COLO829 (cell line): ENCODE results near the gene SFXN3.
"Not testable (repeated sequence)": the region's sequence is repeated elsewhere in the genome, so short reads cannot be mapped to it uniquely, and the experiment has no call there.

Experiments
- DNase-seq: peaks from one replicate; pipeline ENCODE4 v3.0.0; 2012; ENCODE audit warnings: low spot score

The SFXN3 gene

DNA sequence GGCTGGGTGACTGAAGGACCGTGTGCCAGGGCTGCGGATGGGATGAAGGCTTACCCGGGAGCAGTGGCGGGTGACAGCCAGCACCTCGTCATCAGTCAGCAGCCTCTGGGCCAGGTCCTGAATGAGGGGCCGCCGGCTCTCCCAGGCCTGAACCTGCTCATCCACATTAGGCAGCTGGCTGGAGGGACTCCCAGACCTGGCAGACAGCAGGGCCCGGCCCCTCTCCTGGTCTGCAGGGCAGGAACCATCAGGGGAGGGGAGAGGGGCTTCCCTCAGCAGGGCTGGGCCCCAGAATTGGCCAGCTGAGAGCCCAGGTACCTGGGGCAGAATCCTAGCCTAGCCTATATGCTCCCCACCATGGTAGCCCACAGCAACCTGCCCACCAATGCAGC, 15.5 kb upstream of the SFXN3 start:
- no peak for DNase-seq

GRCh38 chr10:101016814-101017213, 14.2 kb upstream of the SFXN3 start:
- DNase-seq, result no peak

- no peak for DNase-seq
Measured at GRCh38 chr10:101018118-101018599, 12.9 kb upstream of the SFXN3 start.

GRCh38 chr10:101018600-101019439, 12.2 kb upstream of the SFXN3 start:
- DNase-seq, result peak; percentile 65

GRCh38 chr10:101019440-101019703, 11.7 kb upstream of the SFXN3 start:
- DNase-seq, result no peak

- no peak for DNase-seq
Measured at GRCh38 chr10:101020427-101021075, 10.5 kb upstream of the SFXN3 start.

DNA sequence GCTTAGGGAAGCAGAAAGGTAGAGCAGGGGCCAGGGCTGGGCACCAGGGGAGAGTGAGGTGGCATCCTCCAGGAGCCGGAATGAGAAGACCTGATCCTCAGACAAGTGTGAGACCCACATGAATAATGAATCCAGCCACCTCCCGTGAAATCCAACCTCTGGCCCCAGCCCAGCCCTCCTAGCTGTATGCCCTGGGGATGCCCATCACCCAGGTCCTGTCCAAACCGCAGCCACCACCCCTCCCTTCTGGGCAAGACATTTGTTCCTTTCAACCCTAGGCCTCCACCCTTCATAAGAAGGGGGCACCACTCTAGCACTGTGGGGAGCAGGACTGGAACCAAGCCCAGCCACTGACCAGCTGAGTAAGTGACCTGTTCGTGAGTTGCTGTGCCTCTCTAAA, 9.8 kb upstream of the SFXN3 start:
- DNase-seq, result no peak

GRCh38 chr10:101021692-101022251, 9.3 kb upstream of the SFXN3 start:
- no peak for DNase-seq

GRCh38 chr10:101022967-101023705, 7.9 kb upstream of the SFXN3 start:
- no peak for DNase-seq

DNA sequence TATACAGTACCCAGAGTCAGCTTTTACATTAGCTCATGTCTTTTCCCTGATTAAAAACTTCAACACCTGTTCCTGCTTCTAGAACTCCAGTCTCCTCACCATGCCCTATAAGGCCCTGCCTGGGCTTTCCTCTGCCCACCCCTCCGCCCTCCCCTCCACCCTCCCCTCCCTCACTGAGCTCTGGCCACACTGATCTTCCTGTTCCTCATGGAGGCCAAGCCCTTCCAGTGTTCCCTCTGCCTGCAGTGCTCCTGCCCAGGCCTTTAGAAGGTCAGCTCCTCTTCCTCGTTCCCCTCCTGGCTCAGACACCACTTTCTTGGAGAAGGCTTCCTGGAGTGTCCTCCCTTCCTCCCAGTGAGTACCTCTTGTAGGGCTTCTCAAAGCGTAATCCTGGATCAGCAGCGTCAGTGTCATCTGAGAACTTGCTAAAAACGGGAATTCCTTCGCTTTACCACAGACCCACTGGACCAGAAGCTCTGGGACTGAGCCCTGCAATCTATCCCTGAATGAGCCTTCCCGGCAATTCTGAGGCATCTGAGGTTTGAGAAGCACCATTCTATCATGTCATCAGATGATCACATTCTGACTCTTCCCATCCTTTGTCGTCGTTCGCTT, 3.8 kb upstream of the SFXN3 start:
- DNase-seq, result no peak

- no peak for DNase-seq
Measured at GRCh38 chr10:101028446-101029337, 2.3 kb upstream of the SFXN3 start.

DNA sequence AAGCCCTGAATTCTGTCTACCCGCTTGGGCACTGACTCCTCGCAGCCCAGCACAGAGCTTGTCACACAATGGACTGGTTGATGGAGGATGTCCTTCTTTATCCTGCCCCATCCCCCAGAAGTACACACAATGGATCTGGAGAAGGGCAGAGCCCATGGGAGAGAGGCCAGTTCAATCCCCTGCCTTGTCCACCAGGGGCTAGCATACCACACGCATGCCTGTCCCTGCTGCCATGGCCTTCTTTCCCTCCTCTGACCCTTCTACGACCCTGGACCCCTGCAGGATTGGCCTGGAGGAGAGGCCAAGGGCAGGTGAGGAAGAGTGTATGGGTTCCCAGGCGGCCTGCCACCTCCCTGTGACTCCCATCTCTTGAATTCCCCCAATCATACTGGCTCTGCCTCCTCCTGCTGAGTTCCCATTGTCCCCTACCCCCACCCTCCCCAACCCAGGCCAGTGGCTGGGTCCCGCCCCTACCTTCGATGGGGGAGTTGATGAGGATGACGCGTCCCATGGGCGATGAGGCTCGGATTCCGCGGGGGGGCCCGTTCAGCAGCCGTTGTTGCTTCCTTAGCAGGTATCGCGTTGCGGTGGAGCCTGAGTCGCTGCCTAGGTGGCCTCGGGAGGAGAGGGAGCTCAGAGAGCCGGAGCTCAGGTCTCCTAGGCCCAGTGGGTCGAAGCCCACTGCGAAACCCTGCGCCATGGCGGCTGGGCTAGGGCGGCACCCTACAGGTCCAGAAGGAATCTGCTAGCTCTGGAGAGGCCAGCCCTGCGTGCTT, 1.3 kb upstream of the SFXN3 start:
- no peak for DNase-seq

DNA sequence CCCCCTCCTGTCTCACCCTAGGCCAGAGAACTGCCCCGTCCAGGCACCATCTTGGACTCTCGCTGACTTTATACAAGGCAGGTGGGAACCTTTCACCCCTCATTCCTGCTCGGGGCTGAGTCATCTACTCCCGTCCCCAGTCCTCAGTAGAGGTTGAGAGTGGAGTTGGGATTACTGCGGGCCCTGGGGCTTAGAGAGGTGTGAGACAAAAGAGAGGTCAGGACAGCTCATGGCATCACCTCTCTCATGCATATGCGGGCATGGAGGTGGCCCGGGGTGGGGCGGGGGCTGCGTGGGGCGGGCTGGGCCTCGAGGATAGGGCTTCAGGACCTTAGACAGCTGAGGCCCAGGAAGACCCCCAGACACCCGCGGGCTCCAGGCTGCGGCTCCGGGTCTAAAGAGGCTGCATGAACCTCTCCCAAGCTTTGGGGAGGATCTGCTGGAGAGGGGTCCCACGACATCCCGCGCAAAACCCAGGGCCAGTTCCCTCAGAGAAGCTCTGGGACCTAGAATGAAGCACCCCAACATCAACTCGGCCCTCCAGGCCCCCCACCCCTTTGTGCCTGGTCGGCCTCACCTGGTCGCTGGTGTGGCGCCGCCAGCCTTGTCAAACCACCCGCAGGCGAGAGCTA, 422 bp upstream of the SFXN3 start:
- no peak for DNase-seq

- no peak for DNase-seq
Measured at GRCh38 chr10:101031796-101032636, 982 bp downstream of the SFXN3 start.

GRCh38 chr10:101032637-101033224, 1.7 kb downstream of the SFXN3 start:
- no peak for DNase-seq

- no peak for DNase-seq
Measured at GRCh38 chr10:101033276-101033675, 2.2 kb downstream of the SFXN3 start.

DNA sequence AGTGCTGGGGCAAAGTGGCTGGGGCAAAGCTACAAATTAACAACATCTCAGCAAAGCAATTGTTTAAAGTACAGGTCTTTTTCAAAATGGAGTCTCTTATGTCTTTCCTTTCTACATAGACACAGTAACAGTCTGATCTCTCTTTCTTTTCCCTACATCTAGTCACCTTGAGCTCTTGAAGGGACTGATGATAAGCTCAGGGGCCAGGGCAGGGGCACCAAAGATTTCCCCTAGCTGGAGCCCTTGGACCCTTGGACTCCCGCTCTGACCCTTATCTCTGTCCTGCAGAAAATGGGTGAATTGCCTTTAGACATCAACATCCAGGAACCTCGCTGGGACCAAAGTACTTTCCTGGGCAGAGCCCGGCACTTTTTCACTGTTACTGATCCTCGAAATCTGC, 3.4 kb downstream of the SFXN3 start:
- not testable (repeated sequence) for DNase-seq

DNA sequence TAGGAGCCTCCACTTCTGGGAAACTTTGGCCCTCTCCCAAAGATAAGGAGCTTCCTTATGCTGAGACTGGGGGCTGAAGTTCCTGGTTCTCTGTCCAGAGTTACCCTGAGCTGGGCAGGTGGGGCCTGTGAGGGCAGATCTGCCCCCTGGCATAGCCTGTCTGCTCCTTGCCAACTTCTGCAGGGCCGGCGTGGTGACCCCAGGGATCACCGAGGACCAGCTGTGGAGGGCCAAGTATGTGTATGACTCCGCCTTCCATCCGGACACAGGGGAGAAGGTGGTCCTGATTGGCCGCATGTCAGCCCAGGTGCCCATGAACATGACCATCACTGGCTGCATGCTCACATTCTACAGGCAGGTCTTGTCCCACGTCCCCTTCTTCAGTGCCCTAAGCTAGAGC, 4.3 kb downstream of the SFXN3 start:
- no peak for DNase-seq
